DND-41 (cell line): ENCODE measurements around the gene ABHD17B.
A peak's percentile ranks its signal among the peaks of the same experiment; 100 is the strongest.

ENCODE experiments used
- ATAC-seq: fragments of 200-7000 bp; cut with Tn5 transposase; 3 replicates; pipeline ENCODE4 v1.9.1; 2021; ENCODE audit warnings: low read depth; ENCODE audit not compliant: insufficient read depth
- DNase-seq: peaks from one replicate; pipeline ENCODE4 v3.0.0-alpha.2; 2020
- H2AFZ ChIP-seq: 2 replicates; pipeline ENCODE4 v1.6.0; 2012; ENCODE audit warnings: low read depth, low read length
- H3K27ac ChIP-seq: 2 replicates; pipeline ENCODE4 v1.5.1; 2012; ENCODE audit warnings: low read length, inconsistent platforms
- H3K27me3 ChIP-seq: fragments of 200-600 bp; sonication (generic); 2 replicates; pipeline ENCODE4 v1.6.0; 2012; ENCODE audit warnings: low read length, mild to moderate bottlenecking, inconsistent platforms; ENCODE audit not compliant: insufficient read depth, poor library complexity
- H3K36me3 ChIP-seq: 2 replicates; pipeline ENCODE4 v1.5.1; 2012; ENCODE audit warnings: low read length, inconsistent platforms; ENCODE audit not compliant: insufficient read depth
- H3K4me1 ChIP-seq: 2 replicates; pipeline ENCODE4 v1.5.1; 2012; ENCODE audit warnings: mild to moderate bottlenecking, low read length; ENCODE audit not compliant: insufficient read depth
- H3K4me2 ChIP-seq: 2 replicates; pipeline ENCODE4 v1.6.0; 2012; ENCODE audit warnings: mild to moderate bottlenecking, moderate library complexity, low read length, inconsistent platforms; ENCODE audit not compliant: insufficient read depth
- H3K4me3 ChIP-seq, 2 experiments: fragments of 200-600 bp in 1 of 2; shearing (Covaris generic) in 1 of 2; 2 replicates each; pipeline ENCODE4 v1.5.1; 2012 to 2016; ENCODE audit warnings: inconsistent platforms in 2 of 2, low read length in 2 of 2, mild to moderate bottlenecking in 2 of 2, low read depth in 1 of 2, moderate library complexity in 1 of 2
- H3K79me2 ChIP-seq: 2 replicates; pipeline ENCODE4 v1.6.0; 2012; ENCODE audit warnings: low read length, inconsistent platforms; ENCODE audit not compliant: insufficient read depth
- H3K9ac ChIP-seq: 2 replicates; pipeline ENCODE4 v1.6.0; 2012; ENCODE audit warnings: low read depth, mild to moderate bottlenecking, inconsistent platforms, low read length, moderate library complexity
- H3K9me3 ChIP-seq: 2 replicates; pipeline ENCODE4 v1.5.1; 2012; ENCODE audit warnings: low read length, moderate library complexity, mild to moderate bottlenecking, inconsistent platforms; ENCODE audit not compliant: insufficient read depth, severe bottlenecking
- H4K20me1 ChIP-seq: 2 replicates; pipeline ENCODE4 v1.6.0; 2012; ENCODE audit warnings: low read length; ENCODE audit not compliant: insufficient read depth
- EZH2 ChIP-seq: IDR thresholded peaks from 3 replicates; pipeline ENCODE4 v1.6.1; 2012; ENCODE audit warnings: borderline replicate concordance, low read depth, mild to moderate bottlenecking, moderate library complexity, low read length, inconsistent platforms; ENCODE audit not compliant: severe bottlenecking
- TF ChIP-seq, protein P1 (sequence below): IDR thresholded peaks from 2 replicates; pipeline ENCODE4 v1.5.1; 2012; ENCODE audit warnings: borderline replicate concordance, low read length, moderate library complexity, mild to moderate bottlenecking; ENCODE audit not compliant: poor library complexity, severe bottlenecking; ENCODE audit errors: extremely low read depth

Gene ABHD17B

DNA sequence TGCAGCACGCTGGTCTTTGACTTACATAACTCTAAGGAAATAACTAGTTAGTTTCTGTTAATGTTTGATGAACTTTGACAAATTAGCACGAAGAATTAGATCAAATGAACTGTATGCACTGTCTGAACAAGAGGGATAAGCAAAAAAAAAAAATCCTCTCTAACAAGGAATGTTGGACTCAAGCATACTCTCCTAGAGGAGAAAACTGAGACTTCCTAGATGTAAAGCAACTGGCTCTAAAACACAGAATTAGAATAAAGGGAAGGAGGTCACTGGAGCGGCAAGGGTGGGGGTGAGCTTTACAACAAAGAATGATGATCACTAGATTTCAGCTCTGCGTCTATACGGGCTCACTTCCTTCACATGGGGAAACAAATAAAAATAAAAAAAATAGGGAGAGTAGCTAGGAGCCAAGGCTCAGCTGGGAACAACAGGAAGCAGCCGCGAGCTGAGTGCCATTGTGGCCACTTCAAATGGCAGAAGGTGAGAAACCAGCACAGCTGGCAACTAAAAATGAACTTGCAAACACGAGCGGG is 94.0 kb downstream of the ABHD17B start:
- Histone ChIP-seq H3K9me3 (no peaks in the 10 kb centered on the region), H3K27ac (no peak overlapping the region), H4K20me1 (no peaks in the 10 kb centered on the region), H3K4me2 (no peak overlapping the region), H3K4me1 (peaks cover 16% of the 10 kb centered on the region), H3K79me2 (no peaks in the 10 kb centered on the region), H3K27me3 (no peaks in the 10 kb centered on the region), H3K9ac (no peak overlapping the region), H2AFZ (no peak overlapping the region), H3K36me3 (no peaks in the 10 kb centered on the region), H3K4me3 (no peak overlapping the region)
- ATAC-seq: peak; percentile 58
- DNase-seq: peak; percentile 41
- no peak for TF ChIP-seq EZH2
- TF ChIP-seq, protein P1, sequence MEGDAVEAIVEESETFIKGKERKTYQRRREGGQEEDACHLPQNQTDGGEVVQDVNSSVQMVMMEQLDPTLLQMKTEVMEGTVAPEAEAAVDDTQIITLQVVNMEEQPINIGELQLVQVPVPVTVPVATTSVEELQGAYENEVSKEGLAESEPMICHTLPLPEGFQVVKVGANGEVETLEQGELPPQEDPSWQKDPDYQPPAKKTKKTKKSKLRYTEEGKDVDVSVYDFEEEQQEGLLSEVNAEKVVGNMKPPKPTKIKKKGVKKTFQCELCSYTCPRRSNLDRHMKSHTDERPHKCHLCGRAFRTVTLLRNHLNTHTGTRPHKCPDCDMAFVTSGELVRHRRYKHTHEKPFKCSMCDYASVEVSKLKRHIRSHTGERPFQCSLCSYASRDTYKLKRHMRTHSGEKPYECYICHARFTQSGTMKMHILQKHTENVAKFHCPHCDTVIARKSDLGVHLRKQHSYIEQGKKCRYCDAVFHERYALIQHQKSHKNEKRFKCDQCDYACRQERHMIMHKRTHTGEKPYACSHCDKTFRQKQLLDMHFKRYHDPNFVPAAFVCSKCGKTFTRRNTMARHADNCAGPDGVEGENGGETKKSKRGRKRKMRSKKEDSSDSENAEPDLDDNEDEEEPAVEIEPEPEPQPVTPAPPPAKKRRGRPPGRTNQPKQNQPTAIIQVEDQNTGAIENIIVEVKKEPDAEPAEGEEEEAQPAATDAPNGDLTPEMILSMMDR: no peak
